Activated CD4-positive, alpha-beta memory T cell treated with anti-CD3 and anti-CD28 coated beads, Interleukin-2, amount 10 ng/mL, durations not matched to agents 7 days and 5 days (primary cell): ENCODE data around the gene HNRNPA1L2. TPM values are rescaled to one million over a fixed set of nuclear protein-coding genes. Genes with fewer than 3 reads are reported as not detected.
"Not testable (repeated sequence)": the region's sequence is repeated elsewhere in the genome, so short reads cannot be mapped to it uniquely, and the experiment has no call there.

Experiments used
- CTCF ChIA-PET: fragments of 350-600 bp; sonication (Branson Sonifier 250); formaldehyde crosslinking; loops from one replicate; lab custom pipeline; 2021; ENCODE audit warnings: antibody characterized with exemption, inconsistent platforms; lab: Charles Lee
- POLR2A ChIA-PET: fragments of 350-600 bp; sonication (Branson Sonifier 250); formaldehyde crosslinking; loops from one replicate; lab custom pipeline; 2021; ENCODE audit warnings: antibody characterized with exemption; lab: Charles Lee
- DNase-seq: peaks from one replicate; pipeline ENCODE4 v3.0.0-alpha.2; 2020
- H3K27ac Mint-ChIP-seq: one replicate; pipeline ENCODE4 v1.8.0; 2021; ENCODE audit warnings: mild to moderate bottlenecking, mixed read lengths
- H3K27me3 Mint-ChIP-seq: one replicate; pipeline ENCODE4 v1.8.0; 2021; ENCODE audit warnings: mixed read lengths
- H3K36me3 Mint-ChIP-seq: one replicate; pipeline ENCODE4 v1.8.0; 2021; ENCODE audit warnings: low read depth, mixed read lengths
- H3K4me1 Mint-ChIP-seq: one replicate; pipeline ENCODE4 v1.8.0; 2021; ENCODE audit warnings: mixed read lengths
- H3K4me3 Mint-ChIP-seq: one replicate; pipeline ENCODE4 v1.8.0; 2021; ENCODE audit warnings: mild to moderate bottlenecking, mixed read lengths
- H3K9me3 Mint-ChIP-seq: one replicate; pipeline ENCODE4 v1.8.0; 2021; ENCODE audit warnings: mixed read lengths
- total RNA-seq, 2 experiments: library from RNA; stranded (reverse); gene quantifications; one replicate each; pipeline ENCODE4 v1.2.3, GENCODE V29; 2021

HNRNPA1L2 gene
- 1 to 10 TPM; 8.9 to 9.3 TPM for total RNA-seq

GRCh38 chr13:52642131-52642530 is at the start of gene HNRNPA1L2:
Gene HNRNPA1L2, plus strand, starts transcription at chr13:52642431. Its CDS starts 62 bp downstream, at chr13:52642493.
- no peak within 1 kb of the TSS for H3K27ac Mint-ChIP-seq
- ChIA-PET CTCF (no interaction called here), POLR2A (interaction anchor here (1.5 kb wide), 1 partner anchor 10 kb away, joined by 4 read pairs; the partner anchor contains the start of gene SUGT1)
- no peaks in the 10 kb centered on the region for H3K27me3 Mint-ChIP-seq
- H3K9me3 Mint-ChIP-seq: no peaks in the 10 kb centered on the region
- H3K36me3 Mint-ChIP-seq: peaks cover 32% of the 10 kb centered on the region
- H3K4me3 Mint-ChIP-seq: no peak within 1 kb of the TSS
- no peak for DNase-seq
- H3K4me1 Mint-ChIP-seq: peaks cover 4% of the 10 kb centered on the region

GRCh38 chr13:52593175-52593574 is 49.1 kb upstream of the HNRNPA1L2 start:
- H3K4me1 Mint-ChIP-seq, H3K4me3 Mint-ChIP-seq, CTCF ChIA-PET, H3K9me3 Mint-ChIP-seq, DNase-seq, H3K27ac Mint-ChIP-seq, POLR2A ChIA-PET, H3K36me3 Mint-ChIP-seq: not testable (repeated sequence)
- peaks cover 25% of the 10 kb centered on the region for H3K27me3 Mint-ChIP-seq

- POLR2A ChIA-PET, H3K27ac Mint-ChIP-seq, H3K4me1 Mint-ChIP-seq, H3K4me3 Mint-ChIP-seq, H3K36me3 Mint-ChIP-seq, DNase-seq, H3K9me3 Mint-ChIP-seq, CTCF ChIA-PET: not testable (repeated sequence)
- peaks cover 28% of the 10 kb centered on the region for H3K27me3 Mint-ChIP-seq
These were observed 48.4 kb upstream of the HNRNPA1L2 start for GRCh38 chr13:52593812-52594211.

GRCh38 chr13:52594295-52594694 is 47.9 kb upstream of the HNRNPA1L2 start:
- CTCF ChIA-PET, H3K9me3 Mint-ChIP-seq, H3K4me1 Mint-ChIP-seq, DNase-seq, POLR2A ChIA-PET, H3K36me3 Mint-ChIP-seq, H3K4me3 Mint-ChIP-seq, H3K27ac Mint-ChIP-seq: not testable (repeated sequence)
- peaks cover 26% of the 10 kb centered on the region for H3K27me3 Mint-ChIP-seq

GRCh38 chr13:52597676-52598075 is 44.6 kb upstream of the HNRNPA1L2 start:
- no peak overlapping the region for H3K27ac Mint-ChIP-seq
- DNase-seq: no peak
- H3K4me1 Mint-ChIP-seq: peaks cover 10% of the 10 kb centered on the region
- H3K9me3 Mint-ChIP-seq: no peaks in the 10 kb centered on the region
- no peak overlapping the region for H3K4me3 Mint-ChIP-seq
- H3K27me3 Mint-ChIP-seq: peaks cover 15% of the 10 kb centered on the region
- ChIA-PET POLR2A (no interaction called here), CTCF (no interaction called here)
- H3K36me3 Mint-ChIP-seq: no peaks in the 10 kb centered on the region

- H3K27me3 Mint-ChIP-seq: peaks cover 16% of the 10 kb centered on the region
- H3K27ac Mint-ChIP-seq: no peak overlapping the region
- peaks cover 10% of the 10 kb centered on the region for H3K4me1 Mint-ChIP-seq
- DNase-seq: no peak
- H3K4me3 Mint-ChIP-seq: peak overlapping the region; percentile 54
- no peaks in the 10 kb centered on the region for H3K9me3 Mint-ChIP-seq
- ChIA-PET CTCF (no interaction called here), POLR2A (interaction anchor here (1.2 to 2.3 kb wide), 2 partner anchors 18 to 53 kb away, joined by 5 to 8 read pairs; partner anchors contain the start of gene SUGT1)
- no peaks in the 10 kb centered on the region for H3K36me3 Mint-ChIP-seq
These were observed 43.0 kb upstream of the HNRNPA1L2 start for GRCh38 chr13:52599037-52599847.

- Mint-ChIP-seq H3K4me3 (peak overlapping the region; percentile 54), H3K9me3 (no peaks in the 10 kb centered on the region), H3K27me3 (peaks cover 14% of the 10 kb centered on the region), H3K36me3 (no peaks in the 10 kb centered on the region), H3K27ac (no peak overlapping the region), H3K4me1 (peaks cover 10% of the 10 kb centered on the region)
- peak; percentile 22 for DNase-seq
- ChIA-PET POLR2A (interaction anchor here (1.2 to 2.3 kb wide), 2 partner anchors 17 to 52 kb away, joined by 5 to 8 read pairs; partner anchors contain the start of gene SUGT1), CTCF (no interaction called here)
These were observed 42.2 kb upstream of the HNRNPA1L2 start for GRCh38 chr13:52599848-52600603.

GRCh38 chr13:52600666-52601065 is 41.6 kb upstream of the HNRNPA1L2 start:
- no peak for DNase-seq
- peak overlapping the region; percentile 27 for H3K4me3 Mint-ChIP-seq
- ChIA-PET CTCF (interaction anchor here (0.7 kb wide), 1 partner anchor 154 kb away, joined by 3 read pairs; no protein-coding TSS in a partner anchor), POLR2A (interaction anchor here (2.3 kb wide), 1 partner anchor 17 kb away, joined by 8 read pairs; no protein-coding TSS in a partner anchor)
- H3K36me3 Mint-ChIP-seq: no peaks in the 10 kb centered on the region
- peaks cover 10% of the 10 kb centered on the region for H3K4me1 Mint-ChIP-seq
- peaks cover 14% of the 10 kb centered on the region for H3K27me3 Mint-ChIP-seq
- no peak overlapping the region for H3K27ac Mint-ChIP-seq
- H3K9me3 Mint-ChIP-seq: no peaks in the 10 kb centered on the region

- peaks cover 14% of the 10 kb centered on the region for H3K27me3 Mint-ChIP-seq
- DNase-seq, H3K9me3 Mint-ChIP-seq, H3K4me3 Mint-ChIP-seq, H3K36me3 Mint-ChIP-seq, CTCF ChIA-PET, H3K27ac Mint-ChIP-seq, POLR2A ChIA-PET: not testable (repeated sequence)
- peaks cover 10% of the 10 kb centered on the region for H3K4me1 Mint-ChIP-seq
These were observed 38.9 kb upstream of the HNRNPA1L2 start for GRCh38 chr13:52603316-52603715.

- DNase-seq, POLR2A ChIA-PET, H3K4me1 Mint-ChIP-seq, H3K36me3 Mint-ChIP-seq, H3K9me3 Mint-ChIP-seq, H3K27ac Mint-ChIP-seq, H3K4me3 Mint-ChIP-seq, H3K27me3 Mint-ChIP-seq: not testable (repeated sequence)
- CTCF ChIA-PET: interaction anchor here (1.4 kb wide), 1 partner anchor 361 kb away, joined by 3 read pairs; no protein-coding TSS in a partner anchor
These were observed 36.1 kb upstream of the HNRNPA1L2 start for GRCh38 chr13:52606126-52606525.

GRCh38 chr13:52606795-52607194 is 35.4 kb upstream of the HNRNPA1L2 start:
- H3K36me3 Mint-ChIP-seq, H3K27me3 Mint-ChIP-seq, DNase-seq, POLR2A ChIA-PET, H3K9me3 Mint-ChIP-seq, H3K4me3 Mint-ChIP-seq, H3K4me1 Mint-ChIP-seq, H3K27ac Mint-ChIP-seq: not testable (repeated sequence)
- CTCF ChIA-PET: interaction anchor here (1.4 kb wide), 1 partner anchor 361 kb away, joined by 3 read pairs; no protein-coding TSS in a partner anchor

GRCh38 chr13:52608184-52608583 is 34.0 kb upstream of the HNRNPA1L2 start:
- CTCF ChIA-PET: interaction anchor here (1.6 to 1.8 kb wide), 2 partner anchors 201 to 360 kb away, joined by 5 to 14 read pairs; no protein-coding TSS in a partner anchor
- POLR2A ChIA-PET, DNase-seq, H3K4me1 Mint-ChIP-seq, H3K9me3 Mint-ChIP-seq, H3K27ac Mint-ChIP-seq, H3K36me3 Mint-ChIP-seq, H3K4me3 Mint-ChIP-seq, H3K27me3 Mint-ChIP-seq: not testable (repeated sequence)
